HG02870 (cell line): ENCODE measurements around the gene RARRES2.

ENCODE experiments used
- ATAC-seq: cut with Tn5 transposase; IDR thresholded peaks from one replicate; pipeline ENCODE4 v1.9.1; 2021; ENCODE audit warnings: mild to moderate bottlenecking, moderate library complexity; ENCODE audit not compliant: unreplicated experiment

The RARRES2 gene

DNA sequence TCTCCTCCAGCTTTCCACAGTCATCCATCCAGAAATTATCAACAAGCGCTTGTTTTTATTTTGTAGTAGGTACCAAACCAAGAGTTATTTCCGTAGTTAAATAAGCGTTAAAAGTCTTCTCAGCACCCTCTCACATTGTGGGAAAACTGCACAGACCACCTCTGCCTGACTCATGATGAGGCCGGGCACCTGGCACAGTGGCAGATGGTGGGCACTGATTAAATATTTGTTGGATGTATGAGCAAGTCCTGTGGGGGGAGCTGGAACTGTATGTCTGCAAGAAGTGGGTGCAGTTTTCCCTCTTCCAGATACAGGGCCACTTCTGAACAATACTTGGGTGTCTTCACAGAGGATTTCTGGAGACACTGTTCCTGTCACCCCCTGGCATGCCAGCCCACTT, 21.9 kb upstream of the RARRES2 start:
- no peak for ATAC-seq

DNA sequence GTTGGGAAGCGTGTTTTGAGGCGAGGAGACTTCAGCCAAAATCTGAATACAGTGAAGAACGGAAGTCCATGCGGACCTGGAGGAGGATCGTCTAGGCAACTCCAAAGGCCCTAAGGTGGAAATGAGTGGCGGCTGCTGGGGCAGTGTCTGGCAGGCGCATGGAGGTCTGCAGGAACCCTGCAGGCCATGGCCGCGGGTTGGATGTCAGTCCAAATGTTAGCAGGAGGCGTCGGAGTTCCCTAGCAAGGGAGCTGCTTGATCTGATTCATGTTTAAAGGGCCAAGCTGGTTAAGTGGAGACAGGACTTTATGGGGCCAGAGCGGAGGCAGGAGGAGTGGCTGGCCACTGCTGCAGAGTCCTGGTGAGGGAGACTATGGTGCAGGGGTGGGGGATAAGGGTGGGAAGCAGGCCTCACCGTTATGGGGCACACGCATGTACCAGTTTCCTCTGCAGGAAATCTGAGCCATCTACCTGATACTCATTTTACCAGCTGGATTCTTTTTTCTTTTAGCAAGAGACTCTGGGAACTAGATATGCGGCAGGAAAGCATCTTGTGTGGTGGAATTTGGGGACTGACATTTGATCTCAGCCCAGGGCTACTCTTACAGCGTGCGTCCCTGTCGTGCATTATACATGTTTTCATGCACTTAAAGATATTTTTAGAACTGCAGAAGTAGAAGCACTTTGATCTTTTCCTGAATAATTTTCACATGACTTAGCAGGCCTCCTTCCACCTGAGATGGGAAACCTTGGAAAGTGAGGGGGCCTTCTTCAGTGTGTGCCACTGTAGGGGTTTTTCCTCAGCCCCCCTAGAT, 20.6 kb upstream of the RARRES2 start:
- ATAC-seq: no peak

DNA sequence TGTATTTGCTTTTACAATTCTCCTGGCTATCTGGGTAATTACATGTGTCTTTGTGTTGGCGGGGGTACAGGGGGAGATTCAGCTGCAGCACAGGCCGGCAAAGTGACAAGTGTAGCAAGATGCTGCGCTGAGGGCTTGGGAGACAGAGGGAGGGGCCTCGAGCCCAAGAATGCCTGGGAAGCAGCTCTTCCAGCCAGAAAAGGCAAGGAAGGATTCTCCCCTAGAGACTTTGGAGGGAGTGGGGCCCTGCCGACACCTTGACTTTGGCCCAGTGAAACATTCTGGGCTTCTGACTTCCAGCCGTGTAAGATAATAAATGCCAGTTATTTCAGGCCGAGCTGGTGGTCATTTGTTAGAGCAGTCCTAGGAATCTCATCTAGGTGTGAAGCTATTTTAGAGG, 20.0 kb upstream of the RARRES2 start:
- no peak for ATAC-seq

DNA sequence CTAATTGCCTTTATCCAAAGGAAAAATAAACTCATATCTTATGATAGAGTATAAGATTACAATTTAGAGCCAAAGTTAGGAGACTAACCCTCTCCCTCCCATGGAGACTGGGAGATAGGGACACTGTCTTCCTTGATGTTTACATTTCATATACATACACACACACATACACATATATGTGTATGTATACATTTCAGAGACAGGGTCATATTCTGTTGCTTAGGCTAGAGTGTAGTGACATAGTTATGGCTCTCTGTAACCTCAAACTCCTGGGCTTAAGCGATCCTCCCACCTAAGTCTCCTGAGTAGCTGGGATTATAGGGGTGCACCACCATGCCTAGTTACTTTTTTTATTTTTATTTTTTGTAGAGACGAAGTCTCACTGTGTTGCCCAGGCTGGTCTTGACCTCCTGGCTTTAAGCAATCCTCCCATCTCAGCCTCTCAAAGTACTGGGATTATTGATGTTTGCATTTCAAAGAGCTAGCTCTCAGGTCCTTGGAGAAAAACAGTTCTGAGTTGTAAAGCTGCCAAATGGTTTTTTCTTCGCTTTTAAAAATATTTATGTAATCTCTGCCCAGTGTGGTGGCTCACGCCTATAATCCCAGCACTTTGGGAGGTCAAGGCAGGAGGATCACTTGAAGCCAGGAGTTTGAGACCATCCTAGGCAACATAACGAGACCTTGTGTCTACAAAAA, 19.1 kb upstream of the RARRES2 start:
- no peak for ATAC-seq

DNA sequence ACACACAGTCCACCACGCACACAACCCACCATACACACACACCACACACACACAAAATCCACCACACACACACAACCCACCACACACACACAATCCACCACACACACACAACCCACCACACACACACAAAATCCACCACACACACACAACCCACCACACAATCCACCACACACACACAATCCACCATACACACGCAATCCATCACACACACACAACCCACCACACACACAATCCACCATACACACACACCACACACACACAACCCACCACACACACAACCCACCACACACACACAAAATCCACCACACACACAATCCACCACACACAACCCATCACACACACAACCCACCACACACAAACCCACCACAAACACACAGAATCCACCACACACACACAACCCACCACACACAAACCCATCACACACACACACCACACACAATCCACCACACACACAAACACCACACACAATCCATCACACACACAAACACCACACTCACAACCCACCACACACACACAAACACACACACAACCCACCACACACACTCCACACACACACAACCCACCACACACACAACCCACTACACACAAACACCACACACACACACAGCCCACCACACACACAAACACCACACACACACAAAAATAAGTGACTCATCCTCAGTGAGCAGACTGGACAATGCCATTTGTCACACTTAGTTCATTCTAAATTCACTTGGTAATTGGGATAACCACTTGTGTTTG, 18.4 kb upstream of the RARRES2 start:
- ATAC-seq: no peak

DNA sequence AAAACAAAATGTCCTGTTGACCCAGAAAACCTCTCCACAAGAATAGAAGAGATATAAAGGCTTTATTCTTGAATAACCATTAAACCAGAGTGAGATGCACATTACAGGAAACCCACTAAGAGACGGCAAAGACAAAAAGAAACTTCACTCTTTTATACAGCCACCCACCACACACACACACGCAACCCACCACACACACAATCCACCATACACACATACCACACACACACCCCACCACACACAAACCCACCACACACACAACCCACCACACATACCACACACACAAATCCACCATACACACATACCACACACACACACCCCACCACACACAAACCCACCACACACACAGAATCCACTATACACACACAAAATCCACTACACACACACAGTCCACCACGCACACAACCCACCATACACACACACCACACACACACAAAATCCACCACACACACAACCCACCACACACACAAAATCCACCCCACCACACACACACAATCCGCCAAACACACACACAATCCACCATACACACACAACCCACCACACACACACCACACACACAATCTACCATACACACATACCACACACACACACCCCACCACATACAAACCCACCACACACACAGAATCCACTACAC, 17.7 kb upstream of the RARRES2 start:
- ATAC-seq: no peak

DNA sequence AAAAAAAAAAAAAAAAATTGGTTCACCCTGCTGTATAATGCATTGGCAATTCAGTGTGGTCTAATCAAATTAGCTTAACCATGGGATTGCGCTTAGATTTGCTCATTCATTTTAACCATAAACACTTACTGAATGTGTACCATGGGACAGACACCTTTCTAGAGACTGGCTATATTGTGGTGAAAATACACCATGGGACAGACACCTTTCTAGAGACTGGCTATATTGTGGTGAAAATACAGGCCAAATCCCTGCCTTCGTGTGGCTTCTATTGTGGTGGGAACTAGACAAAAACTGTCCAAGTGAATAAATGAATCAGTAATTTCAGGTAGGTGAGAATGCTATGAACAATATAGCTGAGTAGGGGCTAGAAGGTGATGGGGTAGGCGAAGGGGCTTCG, 17.0 kb upstream of the RARRES2 start:
- no peak for ATAC-seq

DNA sequence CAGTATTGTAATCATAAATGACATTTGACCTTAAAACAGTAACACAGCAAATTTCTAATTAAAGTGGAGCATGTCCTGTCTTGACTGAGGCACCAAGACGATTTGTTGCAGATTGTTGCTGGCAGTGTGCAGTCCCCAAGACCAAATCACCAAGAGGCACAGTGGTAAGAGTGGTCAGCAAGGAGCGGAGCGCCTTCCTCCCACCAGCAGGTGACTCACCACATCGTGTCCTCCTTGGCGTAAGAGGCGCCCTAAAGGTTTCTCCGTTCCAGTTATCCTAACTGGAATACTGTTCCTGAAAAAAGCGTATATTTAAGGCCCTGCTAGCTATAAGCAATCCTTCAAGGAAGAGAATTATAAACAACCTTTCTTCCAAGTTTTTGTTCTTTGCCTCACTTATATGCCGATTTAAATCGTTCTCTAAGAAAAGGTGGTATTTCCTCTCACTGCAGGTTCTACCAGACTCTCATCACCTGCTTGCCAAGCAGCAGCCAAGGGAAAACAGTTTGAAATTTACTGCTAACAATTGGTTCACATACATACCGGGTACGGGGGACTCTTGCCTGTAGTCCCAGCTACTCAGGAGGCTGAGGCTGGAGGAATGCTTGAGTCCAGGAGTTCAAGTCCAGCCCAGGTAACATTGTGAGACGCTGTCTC, 16.5 kb upstream of the RARRES2 start:
- ATAC-seq: no peak

DNA sequence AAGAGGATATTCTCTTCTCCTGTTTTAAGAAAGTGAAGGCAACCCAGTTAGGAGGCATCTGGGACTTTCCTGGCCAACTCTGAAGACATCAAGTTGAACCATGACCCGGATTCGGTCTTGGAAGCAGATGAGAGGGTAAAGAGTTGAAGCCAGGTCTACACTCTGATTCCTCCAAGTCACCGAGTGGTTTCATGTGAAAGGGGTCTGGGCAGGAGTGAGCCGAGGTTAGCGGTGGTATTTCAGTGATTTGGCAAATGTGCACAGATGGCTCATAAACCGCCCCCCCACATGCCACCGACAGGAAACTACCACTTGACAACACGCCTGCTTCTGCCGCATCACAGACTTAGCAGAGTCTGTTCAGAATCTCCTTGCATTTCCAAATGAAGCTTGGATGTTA, 15.8 kb upstream of the RARRES2 start:
- peak; percentile 54 for ATAC-seq

DNA sequence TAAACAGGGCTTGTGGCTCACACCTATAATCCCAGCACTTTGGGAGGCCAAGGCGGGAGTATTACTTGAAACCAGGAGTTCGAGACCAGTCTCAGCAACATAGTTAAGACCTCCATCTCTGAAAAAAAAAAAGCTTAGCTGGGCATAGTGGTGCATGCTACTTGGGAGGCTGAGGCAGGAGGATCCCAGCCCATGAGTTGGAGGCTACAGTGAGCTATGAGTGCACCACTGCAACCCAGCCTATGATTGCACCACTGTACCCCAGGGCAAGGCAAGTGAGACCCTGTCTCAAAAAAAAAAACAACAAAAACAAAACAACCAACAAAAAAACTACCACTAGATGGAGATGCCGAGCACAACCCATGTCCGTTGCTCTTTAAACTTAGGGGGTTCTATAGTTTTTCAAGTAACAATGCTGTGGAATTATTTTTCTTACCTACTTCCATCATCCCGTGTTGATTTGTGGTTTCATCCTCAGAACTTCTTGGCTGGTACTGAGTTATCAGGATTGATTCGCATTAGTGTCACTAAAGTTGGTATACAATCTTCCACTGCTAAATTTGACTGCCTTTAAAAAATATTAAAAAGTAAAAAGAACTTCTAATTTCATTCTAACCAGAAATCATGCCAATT, 15.0 kb upstream of the RARRES2 start:
- ATAC-seq: no peak

DNA sequence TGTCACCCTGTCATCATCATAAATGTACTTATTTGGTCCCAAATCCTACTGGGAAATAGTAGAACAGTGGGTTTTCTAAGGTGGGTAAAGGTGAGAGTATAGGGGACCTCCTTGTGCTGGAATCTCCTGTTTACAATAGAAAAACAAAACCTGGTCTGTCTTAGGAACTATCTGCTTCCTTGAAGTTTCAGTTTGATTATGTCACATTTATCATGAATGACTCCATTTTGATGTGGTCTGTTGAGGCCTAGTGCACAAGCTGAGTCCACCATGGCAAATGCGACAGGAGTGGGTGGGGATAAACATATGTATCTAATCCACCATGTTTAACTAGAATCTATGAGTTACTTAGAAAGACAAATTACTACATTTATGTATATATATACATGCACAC, 14.2 kb upstream of the RARRES2 start:
- ATAC-seq: no peak

DNA sequence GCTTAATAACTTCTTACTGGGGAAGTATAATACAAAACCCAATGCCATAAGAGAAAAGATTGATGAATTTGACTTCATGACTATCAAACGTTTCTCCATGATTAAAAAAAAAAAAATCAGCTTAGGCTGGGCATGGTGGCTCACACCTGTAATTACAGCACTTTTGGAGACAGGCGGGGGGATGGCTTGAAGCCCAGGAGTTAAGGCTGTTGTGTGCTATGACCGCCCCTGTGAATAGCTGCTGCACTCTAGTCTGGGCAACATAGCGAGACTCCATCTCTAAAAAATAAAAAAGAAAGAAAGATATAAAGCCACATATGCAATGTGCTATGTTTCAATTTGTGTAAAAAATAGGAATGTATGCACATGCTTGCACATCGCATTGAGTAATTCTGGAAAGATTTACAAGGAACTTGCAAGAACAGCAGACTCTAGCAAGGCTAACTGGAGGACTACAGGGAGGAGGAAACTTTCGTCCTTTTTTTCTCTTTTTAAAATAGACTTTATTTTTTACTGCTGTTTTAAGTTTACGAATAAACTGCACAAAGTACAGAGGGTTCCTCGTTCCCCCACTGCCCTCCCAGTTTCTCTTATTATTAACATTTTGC, 10.3 kb upstream of the RARRES2 start:
- ATAC-seq: no peak

DNA sequence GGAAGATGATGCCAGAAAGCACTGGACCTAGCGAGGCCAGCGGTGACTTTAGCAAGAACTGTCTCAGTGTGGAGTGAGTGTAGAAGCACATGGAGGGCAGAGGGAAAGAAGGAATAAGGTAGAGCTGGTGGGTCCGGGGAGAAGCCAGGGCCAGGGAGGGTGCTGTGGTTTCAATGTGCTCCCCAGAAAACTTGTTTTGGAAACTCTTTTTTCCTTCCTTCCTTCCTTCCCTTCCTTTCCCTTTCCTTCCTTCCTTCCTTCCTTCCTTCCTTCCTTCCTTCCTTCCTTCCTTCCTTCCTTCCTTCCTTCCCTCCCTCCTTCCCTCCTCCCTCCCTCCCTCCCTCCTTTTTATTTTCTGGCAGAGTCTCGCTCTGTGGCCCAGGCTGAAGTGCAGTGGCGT, 5.5 kb upstream of the RARRES2 start:
- no peak for ATAC-seq

DNA sequence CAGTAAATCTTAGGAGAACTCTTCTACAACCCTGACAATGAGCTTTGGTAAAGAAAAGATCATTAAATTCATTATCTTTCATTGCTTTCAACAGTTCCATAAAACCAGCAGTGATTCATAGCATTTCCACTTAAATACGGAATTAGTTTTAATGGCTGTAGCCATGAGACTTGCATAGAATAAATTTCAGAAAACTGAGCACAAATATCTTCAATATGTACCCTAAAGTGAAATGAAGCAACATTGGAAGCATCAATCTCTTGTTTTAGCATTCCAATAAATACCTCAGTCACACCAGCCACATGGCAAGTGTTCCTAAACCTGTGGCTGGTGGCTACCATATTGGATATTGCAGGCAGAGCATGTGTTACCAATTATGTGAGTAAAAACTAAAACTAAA, 3.6 kb upstream of the RARRES2 start:
- no peak for ATAC-seq

DNA sequence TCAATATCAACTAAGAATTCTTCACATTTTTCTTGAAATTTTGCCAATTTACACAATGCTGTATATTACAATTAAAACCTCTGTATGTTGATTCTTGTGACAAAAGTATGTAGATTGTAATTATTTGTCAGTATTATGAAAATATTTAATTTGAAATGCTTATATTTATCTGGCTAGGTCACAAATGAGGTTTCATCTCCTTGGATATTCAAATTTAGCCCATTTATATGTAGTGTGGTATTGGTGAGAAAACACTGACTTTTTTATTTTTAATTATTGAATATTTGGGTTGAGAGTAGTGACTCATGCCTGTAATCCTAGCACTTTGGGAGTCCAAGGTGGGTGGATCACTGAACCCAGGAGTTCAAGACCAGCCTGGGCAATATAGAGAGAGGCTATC, 2.9 kb upstream of the RARRES2 start:
- ATAC-seq: no peak

DNA sequence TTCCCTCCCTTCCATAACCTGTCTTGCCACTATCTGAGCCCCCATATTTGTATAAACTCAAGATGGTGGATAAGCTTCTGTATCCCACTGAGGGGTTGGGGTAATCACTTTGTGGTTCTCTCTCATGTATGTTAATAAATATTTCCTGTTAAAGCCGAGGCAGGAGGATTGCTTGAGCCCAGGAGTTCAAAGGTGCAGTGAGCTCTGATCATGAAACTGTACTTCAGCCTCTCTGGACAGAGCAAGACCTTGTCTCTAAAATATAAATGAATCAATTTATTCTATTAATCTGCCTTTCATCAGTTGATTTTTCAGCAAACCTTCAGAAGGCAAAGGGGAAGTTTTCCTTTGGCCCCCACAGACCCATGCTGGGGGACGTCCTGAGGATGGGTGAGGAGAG, 1.8 kb upstream of the RARRES2 start:
- ATAC-seq: no peak

DNA sequence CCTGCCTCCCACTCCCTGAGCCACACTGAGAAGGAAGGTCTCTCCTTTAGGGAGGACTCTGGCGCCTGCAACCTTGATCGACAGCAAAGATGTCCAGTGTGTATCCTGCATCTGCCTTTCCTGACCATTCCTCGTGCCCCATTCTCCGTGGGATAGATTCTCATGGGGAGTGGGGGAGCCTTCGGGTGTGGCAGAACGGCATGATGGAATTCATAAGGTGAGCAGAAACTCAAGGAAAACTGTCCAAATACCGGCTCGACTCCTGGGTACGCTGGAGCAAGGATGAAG, 636 bp upstream of the RARRES2 start:
- no peak for ATAC-seq

DNA sequence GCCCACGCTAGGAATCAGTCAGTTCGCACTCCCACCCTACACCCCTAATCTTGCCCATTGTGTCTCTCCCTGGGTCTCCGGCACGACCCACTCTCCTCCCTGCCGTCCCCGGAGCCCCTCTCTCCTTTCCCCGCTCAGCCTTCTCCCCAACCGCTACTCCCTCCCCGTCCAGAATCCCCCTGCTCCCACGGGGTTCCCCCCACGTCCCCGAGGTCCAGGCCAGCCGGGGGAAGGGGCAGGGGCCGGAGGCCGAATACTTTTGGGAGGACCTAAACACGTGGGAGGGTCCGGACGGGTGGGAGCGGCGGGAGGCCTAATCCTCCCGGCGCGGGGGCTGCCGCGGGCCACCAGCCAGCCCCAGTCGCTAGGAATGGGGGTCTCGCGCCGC, 560 bp downstream of the RARRES2 start:
- ATAC-seq: no peak

DNA sequence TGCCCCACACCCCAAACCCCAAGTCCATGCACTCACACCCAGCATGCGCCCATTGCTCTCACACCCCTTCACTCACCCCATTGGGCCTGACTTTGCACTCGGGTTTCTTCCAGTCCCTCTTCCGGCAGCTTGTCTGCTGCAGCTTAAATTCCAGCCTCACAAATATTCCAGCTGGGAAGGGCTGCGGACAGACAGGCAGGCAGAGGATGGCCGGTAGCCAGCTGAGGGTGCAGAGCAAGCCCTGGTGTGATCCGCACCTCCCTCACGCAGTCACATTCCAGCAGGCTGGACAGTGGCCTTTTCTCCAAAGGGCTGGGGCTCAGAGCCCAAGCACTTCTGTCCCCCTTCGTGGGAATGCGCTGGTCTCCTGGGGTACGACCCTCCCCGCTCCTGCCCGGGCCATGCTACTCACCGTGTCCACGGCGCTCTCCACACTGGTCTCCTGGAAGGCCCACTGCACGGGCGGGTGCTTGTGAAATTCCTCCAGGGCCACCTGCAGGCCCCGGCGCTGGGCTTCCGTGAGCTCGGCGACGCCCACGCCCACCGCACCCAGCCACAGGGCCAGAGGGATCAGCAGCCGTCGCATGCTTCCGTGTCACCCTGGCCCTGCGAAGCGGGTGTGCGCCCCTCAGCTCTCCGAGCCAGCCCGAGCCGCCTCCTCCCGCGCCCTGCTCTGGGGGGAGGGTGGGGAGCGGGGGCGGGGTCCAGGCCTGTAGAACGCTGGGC, 1.2 kb downstream of the RARRES2 start:
- no peak for ATAC-seq

DNA sequence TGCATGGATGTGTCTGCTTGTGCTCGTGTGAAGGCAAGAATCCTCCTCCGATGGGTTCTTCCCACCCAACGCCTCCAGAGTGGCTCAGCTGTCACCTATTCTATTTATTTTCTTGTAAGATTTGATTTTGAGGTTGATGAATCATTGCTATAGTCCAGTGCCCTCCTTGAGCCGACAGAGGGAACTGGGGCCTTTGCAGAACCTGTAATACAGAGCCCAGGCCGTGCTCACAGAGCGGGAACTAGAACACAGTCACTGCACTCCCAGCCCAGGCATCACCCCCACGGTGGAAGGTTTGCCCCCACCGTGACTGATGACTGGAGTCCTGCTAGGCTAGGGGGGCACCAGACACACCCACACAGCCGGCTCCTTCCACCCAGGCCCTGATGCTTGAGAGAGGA, 2.0 kb downstream of the RARRES2 start:
- no peak for ATAC-seq
